GM13976 (cell line): ENCODE data around the gene GADL1.

ENCODE experiments used
- DNase-seq: peaks from one replicate; pipeline ENCODE4 v3.0.0; 2012; ENCODE audit warnings: low spot score
- in situ Hi-C: fragments of 300-500 bp; cut with MboI; formaldehyde crosslinking; loops from one replicate; pipeline ENCODE4 v1.12.0; 2022; ENCODE audit warnings: low sequenced_read_pairs, mixed read lengths, inconsistent platforms; ENCODE audit not compliant: unreplicated experiment
- TF ChIP-seq, protein P1 (sequence below): IDR thresholded peaks from 2 replicates; pipeline ENCODE4 v1.5.1; 2012; ENCODE audit warnings: borderline replicate concordance, mild to moderate bottlenecking; ENCODE audit not compliant: insufficient read depth; ENCODE audit errors: extremely low read depth, missing control alignments, control extremely low read depth

The GADL1 gene

DNA sequence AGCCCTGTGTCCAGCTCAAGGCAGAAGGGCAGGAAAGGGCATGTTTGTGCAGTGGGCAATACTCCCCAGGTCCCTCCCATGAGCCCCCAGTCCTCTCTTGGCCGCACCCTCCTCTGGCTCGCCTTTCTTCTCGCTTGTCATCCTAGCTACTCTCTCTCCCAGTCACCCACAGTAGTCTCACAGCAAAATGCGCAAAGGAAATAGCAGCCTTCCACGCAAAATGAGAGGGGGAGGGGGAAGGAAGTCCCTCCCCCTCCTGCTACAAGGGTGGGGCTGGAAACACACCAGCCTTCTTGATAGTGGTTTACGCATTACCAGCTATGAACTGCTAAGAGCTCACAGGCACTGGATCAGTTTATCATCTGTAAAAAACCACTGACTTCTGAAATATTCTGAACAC lies 83.8 kb downstream of the GADL1 start:
- TF ChIP-seq, protein P1, sequence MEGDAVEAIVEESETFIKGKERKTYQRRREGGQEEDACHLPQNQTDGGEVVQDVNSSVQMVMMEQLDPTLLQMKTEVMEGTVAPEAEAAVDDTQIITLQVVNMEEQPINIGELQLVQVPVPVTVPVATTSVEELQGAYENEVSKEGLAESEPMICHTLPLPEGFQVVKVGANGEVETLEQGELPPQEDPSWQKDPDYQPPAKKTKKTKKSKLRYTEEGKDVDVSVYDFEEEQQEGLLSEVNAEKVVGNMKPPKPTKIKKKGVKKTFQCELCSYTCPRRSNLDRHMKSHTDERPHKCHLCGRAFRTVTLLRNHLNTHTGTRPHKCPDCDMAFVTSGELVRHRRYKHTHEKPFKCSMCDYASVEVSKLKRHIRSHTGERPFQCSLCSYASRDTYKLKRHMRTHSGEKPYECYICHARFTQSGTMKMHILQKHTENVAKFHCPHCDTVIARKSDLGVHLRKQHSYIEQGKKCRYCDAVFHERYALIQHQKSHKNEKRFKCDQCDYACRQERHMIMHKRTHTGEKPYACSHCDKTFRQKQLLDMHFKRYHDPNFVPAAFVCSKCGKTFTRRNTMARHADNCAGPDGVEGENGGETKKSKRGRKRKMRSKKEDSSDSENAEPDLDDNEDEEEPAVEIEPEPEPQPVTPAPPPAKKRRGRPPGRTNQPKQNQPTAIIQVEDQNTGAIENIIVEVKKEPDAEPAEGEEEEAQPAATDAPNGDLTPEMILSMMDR: no peak
- DNase-seq: no peak
- in situ Hi-C loops: no loop called here

DNA sequence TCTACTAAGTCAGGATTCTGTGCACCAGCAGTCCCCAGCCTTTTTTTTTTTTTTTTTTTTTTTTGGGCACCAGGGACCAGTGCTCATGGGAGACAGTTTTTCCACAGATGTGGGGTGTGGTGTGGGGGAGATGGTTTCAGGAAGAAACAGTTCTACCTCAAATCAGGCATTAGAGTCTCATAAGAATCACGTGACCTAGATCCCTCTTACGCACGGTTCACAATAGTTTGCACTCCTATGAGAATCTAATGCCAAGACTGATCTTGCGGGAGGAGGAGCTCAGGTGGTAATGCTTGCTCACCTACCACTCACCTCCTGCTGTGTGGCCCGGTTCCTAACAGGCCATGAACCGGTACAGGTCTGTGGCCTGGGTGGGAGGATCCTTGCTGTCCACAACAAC lies 88.8 kb downstream of the GADL1 start:
- in situ Hi-C loops: no loop called here
- TF ChIP-seq, protein P1: no peak
- DNase-seq: no peak

DNA sequence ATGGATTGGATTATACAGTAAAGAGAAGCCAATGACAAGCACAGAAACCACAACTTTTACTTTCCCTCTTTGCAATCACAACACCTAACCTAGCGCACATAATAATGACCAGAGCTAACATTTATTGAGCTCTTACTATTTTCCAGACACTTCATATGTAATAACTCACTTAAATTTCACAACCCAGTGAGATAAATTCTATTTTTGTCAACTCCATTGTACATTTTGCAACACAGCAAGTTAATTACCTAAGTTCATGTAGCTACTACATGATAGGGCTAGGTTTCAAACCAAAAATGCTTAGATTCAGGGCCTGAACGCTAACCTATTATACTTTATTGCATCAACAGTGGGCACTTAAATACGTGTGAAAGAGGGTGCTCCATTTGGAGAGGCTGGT lies 89.5 kb downstream of the GADL1 start:
- TF ChIP-seq, protein P1: no peak
- no peak for DNase-seq
- in situ Hi-C loops: no loop called here

DNA sequence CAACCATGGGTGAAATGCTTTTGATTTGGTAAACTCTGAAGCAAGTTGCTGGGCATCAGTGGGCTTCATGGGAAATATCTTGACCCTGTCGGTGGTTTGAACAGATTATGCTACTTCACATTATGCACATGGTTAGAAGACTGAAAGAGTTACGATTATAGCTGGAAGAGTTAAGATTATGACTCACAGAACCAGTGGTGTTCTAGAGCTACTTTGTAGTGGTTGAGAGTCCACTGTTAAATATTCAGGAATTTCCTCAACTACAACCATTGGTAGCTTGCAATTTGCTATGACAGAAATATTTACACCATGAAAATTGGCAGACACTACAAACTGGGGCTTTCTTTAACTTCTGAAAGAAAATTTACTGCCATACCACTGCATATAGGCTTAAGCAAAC lies 99.3 kb downstream of the GADL1 start:
- TF ChIP-seq, protein P1: no peak
- in situ Hi-C loops: loop anchor here (25.0 kb wide), 1 partner anchor 342 kb away; no protein-coding TSS in a partner anchor
- no peak for DNase-seq

DNA sequence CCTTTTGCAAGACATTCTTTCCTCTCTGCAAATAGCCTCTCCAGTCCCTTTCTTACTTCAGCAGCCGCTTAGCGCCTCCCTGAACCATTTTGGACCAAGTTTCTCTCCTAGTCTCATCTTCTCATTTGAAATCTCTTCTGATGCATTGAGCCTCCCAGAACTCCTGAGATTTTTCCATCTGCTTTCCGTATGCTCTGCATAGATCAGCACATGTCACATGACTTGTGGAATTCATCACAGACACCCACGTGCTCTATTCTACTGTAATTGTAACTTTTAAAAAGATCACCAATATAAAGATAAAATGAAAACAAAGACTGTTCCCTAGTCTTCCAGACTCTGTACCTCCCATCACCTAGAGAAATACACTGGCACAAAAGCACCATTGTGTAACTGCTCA lies 100.7 kb downstream of the GADL1 start:
- TF ChIP-seq, protein P1: no peak
- no peak for DNase-seq
- in situ Hi-C loops: loop anchor here (25.0 kb wide), 1 partner anchor 344 kb away; no protein-coding TSS in a partner anchor

DNA sequence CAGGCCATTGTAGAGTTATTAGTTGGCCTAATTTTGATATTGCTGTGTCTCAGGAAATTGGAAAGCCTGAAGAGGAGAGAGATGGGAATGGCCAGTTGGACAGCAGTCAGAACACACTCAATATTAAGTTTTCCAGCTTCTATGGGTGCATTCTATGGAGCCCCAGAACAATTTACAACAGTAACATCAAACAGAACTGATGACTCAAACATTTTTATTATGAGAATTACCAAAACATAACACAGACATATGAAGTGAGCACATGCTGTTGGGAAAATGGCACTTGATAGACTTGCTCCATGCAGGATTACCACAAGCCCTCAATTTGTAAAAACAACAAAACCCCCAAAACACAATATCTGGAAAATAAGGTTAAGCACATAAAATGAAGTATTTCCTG lies 104.3 kb downstream of the GADL1 start:
- TF ChIP-seq, protein P1: no peak
- in situ Hi-C loops: loop anchor here (25.0 kb wide), 1 partner anchor 347 kb away; no protein-coding TSS in a partner anchor
- DNase-seq: no peak
